22Rv1 (cell line): ENCODE measurements around the gene NT5C1B.

ENCODE experiments used
- H3K27ac ChIP-seq: fragments of 450-650 bp; 2 replicates; pipeline ENCODE4 v1.5.1; 2017
- CTCF ChIP-seq: fragments of 450-650 bp; IDR thresholded peaks from 2 replicates; pipeline ENCODE4 v1.5.1; 2017; ENCODE audit warnings: mild to moderate bottlenecking
- ZFX ChIP-seq: fragments of 450-650 bp; IDR thresholded peaks from 2 replicates; pipeline ENCODE4 v1.6.1; 2017; ENCODE audit warnings: antibody characterized with exemption, borderline replicate concordance

The NT5C1B gene

GRCh38 chr2:18625563-18625962 lies 36.2 kb upstream of the NT5C1B start:
- TF ChIP-seq CTCF (no peak), ZFX (no peak)
- no peak overlapping the region for H3K27ac ChIP-seq

- TF ChIP-seq ZFX (no peak), CTCF (no peak)
- H3K27ac ChIP-seq, result no peak overlapping the region
These were observed 34.4 kb upstream of the NT5C1B start for GRCh38 chr2:18623782-18624181.

- TF ChIP-seq CTCF (no peak), ZFX (no peak)
- no peak overlapping the region for H3K27ac ChIP-seq
These were observed 31.7 kb upstream of the NT5C1B start for GRCh38 chr2:18620867-18621632.

- TF ChIP-seq CTCF (no peak), ZFX (no peak)
- H3K27ac ChIP-seq, result no peak overlapping the region
These were observed 29.7 kb upstream of the NT5C1B start for GRCh38 chr2:18619091-18619490.

- H3K27ac ChIP-seq, result no peak overlapping the region
- TF ChIP-seq CTCF (no peak), ZFX (no peak)
These were observed 24.7 kb upstream of the NT5C1B start for GRCh38 chr2:18614041-18614440.

GRCh38 chr2:18612133-18612532 lies 22.8 kb upstream of the NT5C1B start:
- TF ChIP-seq ZFX (no peak), CTCF (no peak)
- H3K27ac ChIP-seq, result no peak overlapping the region

GRCh38 chr2:18611604-18612003 lies 22.2 kb upstream of the NT5C1B start:
- no peak overlapping the region for H3K27ac ChIP-seq
- TF ChIP-seq ZFX (no peak), CTCF (no peak)
